Measurements from ENCODE around the gene COG8. TPM values are rescaled to one million over a fixed set of nuclear protein-coding genes. Genes with fewer than 3 reads are reported as not detected.

The COG8 gene
- total and polyA plus RNA-seq, 2 experiments from 2014 or later, result 54.5 to 95.3 TPM

- H3K4me1 ChIP-seq (ENCODE audit: low read depth), result peaks cover 4% of the 10 kb centered on the region
- H3K9me3 ChIP-seq (ENCODE audit: low read depth), result no peaks in the 10 kb centered on the region
- H3K27me3 ChIP-seq, result no peaks in the 10 kb centered on the region
- no peak for DNase-seq (ENCODE audit: low read depth in 1 of 2, low spot score in 1 of 2)
- H3K27ac ChIP-seq, result no peak overlapping the region
- H3K4me3 ChIP-seq, result no peak overlapping the region
- H3K36me3 ChIP-seq, result peaks cover 14% of the 10 kb centered on the region
- no peak for TF ChIP-seq CTCF (IDR thresholded peaks at IDR 0.05; ENCODE audit: low read depth, low read length)
Measured at GRCh38 chr16:69313469-69313868, 25.9 kb downstream of the COG8 start.

GRCh38 chr16:69311533-69312387, 27.6 kb downstream of the COG8 start:
- DNase-seq (ENCODE audit: low read depth in 1 of 2, low spot score in 1 of 2), result peak; percentile 32 to 52
- no peaks in the 10 kb centered on the region for H3K27me3 ChIP-seq
- H3K4me1 ChIP-seq (ENCODE audit: low read depth), result peaks cover 4% of the 10 kb centered on the region
- TF ChIP-seq CTCF (IDR thresholded peaks at IDR 0.05; ENCODE audit: low read depth, low read length), result no peak
- H3K4me3 ChIP-seq, result peak overlapping the region; percentile 80
- peak overlapping the region; percentile 90 for H3K27ac ChIP-seq
- no peaks in the 10 kb centered on the region for H3K9me3 ChIP-seq (ENCODE audit: low read depth)
- H3K36me3 ChIP-seq, result peaks cover 7% of the 10 kb centered on the region

GRCh38 chr16:69310653-69311532, 28.5 kb downstream of the COG8 start, which contains the start of gene VPS4A:
Gene VPS4A, plus strand, starts transcription at chr16:69311350. Its CDS starts 162 bp downstream, at chr16:69311512.
- H3K4me1 ChIP-seq (ENCODE audit: low read depth), result peaks cover 4% of the 10 kb centered on the region
- H3K36me3 ChIP-seq, result no peaks in the 10 kb centered on the region
- peak within 1 kb of the TSS; percentile 90 for H3K27ac ChIP-seq
- no peaks in the 10 kb centered on the region for H3K9me3 ChIP-seq (ENCODE audit: low read depth)
- no peaks in the 10 kb centered on the region for H3K27me3 ChIP-seq
- DNase-seq (ENCODE audit: low read depth in 1 of 2, low spot score in 1 of 2), result peak; percentile 97 to 98
- peak within 1 kb of the TSS; percentile 80 for H3K4me3 ChIP-seq
- peak; percentile 69 for TF ChIP-seq CTCF (IDR thresholded peaks at IDR 0.05; ENCODE audit: low read depth, low read length)

- peaks cover 4% of the 10 kb centered on the region for H3K4me1 ChIP-seq (ENCODE audit: low read depth)
- no peak for TF ChIP-seq CTCF (IDR thresholded peaks at IDR 0.05; ENCODE audit: low read depth, low read length)
- no peaks in the 10 kb centered on the region for H3K36me3 ChIP-seq
- H3K27ac ChIP-seq, result no peak overlapping the region
- H3K9me3 ChIP-seq (ENCODE audit: low read depth), result no peaks in the 10 kb centered on the region
- no peak overlapping the region for H3K4me3 ChIP-seq
- no peaks in the 10 kb centered on the region for H3K27me3 ChIP-seq
- DNase-seq (ENCODE audit: low read depth in 1 of 2, low spot score in 1 of 2), result no peak
Measured at GRCh38 chr16:69309316-69309715, 30.0 kb downstream of the COG8 start.

GRCh38 chr16:69307856-69308255, 31.5 kb downstream of the COG8 start:
- Histone ChIP-seq H3K4me3 (no peak overlapping the region), H3K9me3 (ENCODE audit: low read depth) (no peaks in the 10 kb centered on the region), H3K27me3 (no peaks in the 10 kb centered on the region), H3K27ac (no peak overlapping the region), H3K4me1 (ENCODE audit: low read depth) (peaks cover 4% of the 10 kb centered on the region), H3K36me3 (no peaks in the 10 kb centered on the region)
- TF ChIP-seq CTCF (IDR thresholded peaks at IDR 0.05; ENCODE audit: low read depth, low read length), result no peak
- DNase-seq (ENCODE audit: low read depth in 1 of 2, low spot score in 1 of 2), result no peak
